Left lung (tissue), 10 donors: ENCODE results near the gene DSCAM. TPM values are rescaled to one million over a fixed set of nuclear protein-coding genes. Genes with fewer than 3 reads are reported as not detected.

Source experiments
- ATAC-seq: fragments of 200-7000 bp; cut with Tn5 transposase; one replicate; pipeline ENCODE4 v1.9.1; 2020; ENCODE audit warnings: moderate library complexity
- DNase-seq, 4 donors: peaks; one replicate each; pipeline ENCODE4 v3.0.0-alpha.2; 2013 to 2020
- H3K27ac ChIP-seq, 2 donors: fragments of 200-600 bp; sonication (generic) in 1 of 2; one replicate each; pipeline versions ENCODE4 v1.5.0 to v1.8.0; 2020 to 2021
- H3K27me3 ChIP-seq, 2 donors: fragments of 200-600 bp; sonication (generic) in 1 of 2; one replicate each; pipeline versions ENCODE4 v1.5.0 to v1.8.0; 2020 to 2021
- H3K36me3 ChIP-seq, 2 donors: fragments of 200-600 bp; sonication (generic) in 1 of 2; one replicate each; pipeline versions ENCODE4 v1.5.0 to v1.8.0; 2020 to 2021
- H3K4me1 ChIP-seq, 2 donors: fragments of 200-600 bp; one replicate each; pipeline ENCODE4 v1.8.0; 2021
- H3K4me3 ChIP-seq, 2 donors: fragments of 200-600 bp; sonication (generic) in 1 of 2; one replicate each; pipeline versions ENCODE4 v1.5.0 to v1.8.0; 2020 to 2021; ENCODE audit warnings: mild to moderate bottlenecking in 1 of 2
- H3K9me3 ChIP-seq, 2 donors: fragments of 200-600 bp; sonication (generic) in 1 of 2; one replicate each; pipeline versions ENCODE4 v1.5.0 to v1.8.0; 2020 to 2021
- intact Hi-C, 2 donors: fragments of 100-400 bp; cut with DNase I; formaldehyde crosslinking; loops; one replicate each; pipeline versions ENCODE4 v1.11.2 to v1.14.2; 2022
- polyA plus RNA-seq, 6 donors: library from polyadenylated mRNA; unstranded; fragments of 120-200 nt; gene quantifications; one replicate each; pipeline ENCODE4 v1.2.1, GENCODE V29; 2013; ENCODE audit not compliant: insufficient read length in 6 of 6
- total RNA-seq, 2 donors: library from RNA; stranded (reverse); fragmentation: NEBNext Ultra II Directional; extraction: Animal tissue kit (Norgen Biotek cat#: 25700); gene quantifications; one replicate each; pipeline ENCODE4 v1.2.1, GENCODE V29; 2021
- TF ChIP-seq, protein P1 (sequence below), 2 donors: fragments of 200-600 bp; sonication (generic) in 1 of 2; IDR thresholded peaks; one replicate each; pipeline versions ENCODE4 v1.5.0 to v1.8.0; 2021; ENCODE audit warnings: antibody characterized with exemption in 2 of 2
- donor health status: DM: no; HTN: yes; CAD: no.
- donor health status: DM: no; HTN: no; CAD: no.

The DSCAM gene
- total and polyA plus RNA-seq, 8 donors, result 0.03 to 0.24 (median 0.07) TPM; not detected in 1

DNA sequence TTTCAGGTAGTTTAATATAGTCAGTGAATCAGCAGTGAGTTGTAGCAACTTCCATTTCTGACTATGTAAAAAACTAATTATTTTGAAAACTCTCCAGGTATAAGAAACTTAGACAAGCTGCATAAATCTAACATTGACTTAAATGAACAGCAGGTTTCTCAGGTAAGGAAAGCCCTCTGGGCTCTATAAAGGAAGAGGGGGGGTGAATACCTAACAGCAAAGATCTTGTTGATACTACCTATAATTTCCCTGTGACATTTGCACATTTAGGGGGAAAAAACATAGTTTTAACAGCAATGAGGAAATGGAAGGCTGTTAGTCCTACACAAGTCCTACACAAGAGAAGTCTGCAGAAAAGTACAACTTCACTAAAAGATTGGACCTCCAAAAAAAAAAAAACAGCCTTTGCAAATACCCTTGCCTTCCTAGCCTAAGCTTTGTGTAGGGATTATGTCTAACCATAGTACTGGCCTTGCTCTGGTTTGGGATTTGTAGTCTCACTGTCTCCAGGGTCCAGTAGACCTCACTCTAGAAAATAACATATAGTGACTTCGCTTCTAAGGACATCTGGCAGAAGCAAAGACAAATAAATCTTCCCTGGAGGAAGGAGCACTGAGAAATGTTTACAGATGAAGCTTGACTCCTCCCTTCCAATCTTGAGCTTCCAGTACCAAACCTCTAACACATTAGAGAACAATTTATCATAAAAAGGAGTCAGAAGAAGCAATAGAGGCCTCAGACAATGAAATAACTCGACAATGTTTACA is 459.8 kb downstream of the DSCAM start:
- Histone ChIP-seq H3K9me3 (no peaks in the 10 kb centered on the region), H3K4me1 (no peaks in the 10 kb centered on the region), H3K27me3 (no peaks in the 10 kb centered on the region), H3K27ac (no peak overlapping the region), H3K4me3 (no peak overlapping the region), H3K36me3 (no peaks in the 10 kb centered on the region)
- DNase-seq, result no peak
- TF ChIP-seq, protein P1, sequence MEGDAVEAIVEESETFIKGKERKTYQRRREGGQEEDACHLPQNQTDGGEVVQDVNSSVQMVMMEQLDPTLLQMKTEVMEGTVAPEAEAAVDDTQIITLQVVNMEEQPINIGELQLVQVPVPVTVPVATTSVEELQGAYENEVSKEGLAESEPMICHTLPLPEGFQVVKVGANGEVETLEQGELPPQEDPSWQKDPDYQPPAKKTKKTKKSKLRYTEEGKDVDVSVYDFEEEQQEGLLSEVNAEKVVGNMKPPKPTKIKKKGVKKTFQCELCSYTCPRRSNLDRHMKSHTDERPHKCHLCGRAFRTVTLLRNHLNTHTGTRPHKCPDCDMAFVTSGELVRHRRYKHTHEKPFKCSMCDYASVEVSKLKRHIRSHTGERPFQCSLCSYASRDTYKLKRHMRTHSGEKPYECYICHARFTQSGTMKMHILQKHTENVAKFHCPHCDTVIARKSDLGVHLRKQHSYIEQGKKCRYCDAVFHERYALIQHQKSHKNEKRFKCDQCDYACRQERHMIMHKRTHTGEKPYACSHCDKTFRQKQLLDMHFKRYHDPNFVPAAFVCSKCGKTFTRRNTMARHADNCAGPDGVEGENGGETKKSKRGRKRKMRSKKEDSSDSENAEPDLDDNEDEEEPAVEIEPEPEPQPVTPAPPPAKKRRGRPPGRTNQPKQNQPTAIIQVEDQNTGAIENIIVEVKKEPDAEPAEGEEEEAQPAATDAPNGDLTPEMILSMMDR (IDR thresholded peaks at IDR 0.05), result no peak
- intact Hi-C loops, result no loop called here
- no peak for ATAC-seq

DNA sequence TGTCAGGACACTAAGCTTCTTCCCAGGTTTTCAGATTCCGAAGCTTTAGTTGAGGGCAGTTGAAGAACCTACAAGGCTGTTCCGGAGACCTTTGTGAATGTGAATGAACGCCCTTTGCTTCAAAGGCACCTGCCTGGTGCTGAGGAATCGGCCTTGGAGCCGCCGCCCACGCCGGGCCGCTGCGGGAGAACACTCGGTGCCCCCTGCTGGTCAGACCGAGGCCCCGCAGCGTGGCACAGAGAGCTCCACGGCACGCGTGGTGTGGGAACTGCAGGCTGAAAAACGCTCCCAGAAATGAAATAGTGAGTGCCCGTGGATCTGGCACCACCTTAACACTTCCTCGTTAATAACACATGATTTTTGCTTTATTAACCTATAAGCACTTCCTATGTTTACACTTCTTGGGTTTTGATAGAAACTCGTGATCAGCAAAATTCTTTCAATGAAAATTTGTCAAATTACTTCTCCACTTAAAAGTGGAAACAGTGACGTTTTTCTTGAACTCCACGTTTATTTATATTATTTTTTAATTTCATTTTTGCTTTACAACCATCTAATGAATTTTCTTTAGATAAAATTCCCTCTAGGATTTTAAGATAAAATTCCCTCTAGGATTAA is 460.6 kb downstream of the DSCAM start:
- no peaks in the 10 kb centered on the region for H3K9me3 ChIP-seq
- H3K4me1 ChIP-seq, result no peaks in the 10 kb centered on the region
- no peaks in the 10 kb centered on the region for H3K36me3 ChIP-seq
- TF ChIP-seq, protein P1 (IDR thresholded peaks at IDR 0.05), result peak; percentile 77 to 79
- H3K27ac ChIP-seq, result no peak overlapping the region
- DNase-seq (peak in 2 of 4 donors; percentile 52 to 87), ATAC-seq (peak; percentile 100)
- no peaks in the 10 kb centered on the region for H3K27me3 ChIP-seq
- intact Hi-C loops, result no loop called here
- H3K4me3 ChIP-seq, result no peak overlapping the region

DNA sequence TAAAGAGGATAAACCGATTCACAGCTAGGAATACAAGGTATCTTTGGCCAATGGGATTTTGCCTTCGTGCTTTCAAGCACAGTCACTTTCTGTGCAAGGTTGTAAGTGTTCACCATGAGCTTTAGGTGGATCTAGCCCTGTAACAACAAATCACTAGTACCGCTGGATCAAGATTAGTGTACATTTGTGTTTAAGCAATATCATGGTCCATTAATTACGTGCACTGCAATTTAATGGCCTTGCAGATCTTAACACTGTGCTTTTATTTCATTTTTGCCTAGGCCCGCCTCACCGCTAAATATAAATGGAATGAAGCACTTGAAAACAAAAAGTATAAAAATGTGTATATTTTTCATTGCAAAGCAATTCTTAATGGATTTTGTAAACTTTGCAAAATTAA is 461.1 kb downstream of the DSCAM start:
- no peaks in the 10 kb centered on the region for H3K27me3 ChIP-seq
- no peaks in the 10 kb centered on the region for H3K36me3 ChIP-seq
- H3K9me3 ChIP-seq, result no peaks in the 10 kb centered on the region
- no peaks in the 10 kb centered on the region for H3K4me1 ChIP-seq
- TF ChIP-seq, protein P1 (IDR thresholded peaks at IDR 0.05), result no peak
- DNase-seq (no peak), ATAC-seq (no peak)
- no peak overlapping the region for H3K27ac ChIP-seq
- intact Hi-C loops, result no loop called here
- H3K4me3 ChIP-seq, result no peak overlapping the region

DNA sequence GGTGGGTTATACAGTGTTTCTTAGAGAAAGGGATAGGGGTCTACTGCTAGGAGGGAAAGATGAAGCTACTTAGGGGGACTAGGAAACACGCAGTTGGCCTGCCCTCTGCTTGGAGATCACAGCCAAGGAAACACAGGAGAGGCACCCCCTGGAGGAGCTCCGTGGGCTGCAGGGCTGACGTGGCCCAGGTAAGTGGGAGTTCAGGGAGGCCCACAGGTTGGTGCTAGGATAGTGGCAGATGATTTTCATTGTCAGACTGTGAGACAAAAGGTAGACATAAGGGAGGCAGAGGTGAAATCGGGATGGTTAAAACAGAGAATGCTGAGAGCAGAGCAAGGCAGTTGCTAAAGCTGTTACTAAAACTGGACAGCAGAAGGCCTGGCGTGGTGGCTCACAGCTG is 463.0 kb downstream of the DSCAM start:
- Histone ChIP-seq H3K4me1 (no peaks in the 10 kb centered on the region), H3K27me3 (no peaks in the 10 kb centered on the region), H3K4me3 (no peak overlapping the region), H3K36me3 (no peaks in the 10 kb centered on the region), H3K9me3 (no peaks in the 10 kb centered on the region), H3K27ac (no peak overlapping the region)
- no peak for ATAC-seq
- TF ChIP-seq, protein P1 (IDR thresholded peaks at IDR 0.05), result no peak
- intact Hi-C loops, result no loop called here
- DNase-seq, result no peak

DNA sequence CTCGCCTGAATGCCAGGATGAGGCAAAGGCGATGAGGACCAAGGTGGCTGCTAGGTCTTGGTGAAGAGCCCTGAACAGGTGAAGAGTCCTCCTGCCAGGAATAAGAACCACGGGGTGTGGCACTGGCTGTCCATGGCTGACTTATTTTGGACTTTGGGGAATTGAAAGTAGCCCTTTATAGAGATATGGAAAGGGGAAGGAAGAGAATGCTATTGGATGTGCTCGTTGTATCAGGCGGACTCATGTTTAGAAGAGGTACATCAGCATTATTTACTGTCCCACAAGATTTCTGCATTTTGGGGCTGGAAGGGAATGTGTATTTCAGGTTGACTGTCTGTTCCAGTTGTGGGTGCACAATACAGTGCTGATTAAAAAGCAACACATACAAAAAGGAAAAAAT is 465.8 kb downstream of the DSCAM start:
- Histone ChIP-seq H3K27me3 (no peaks in the 10 kb centered on the region), H3K4me3 (no peak overlapping the region), H3K27ac (no peak overlapping the region), H3K4me1 (no peaks in the 10 kb centered on the region), H3K9me3 (no peaks in the 10 kb centered on the region), H3K36me3 (no peaks in the 10 kb centered on the region)
- intact Hi-C loops, result no loop called here
- ATAC-seq (no peak), DNase-seq (no peak)
- TF ChIP-seq, protein P1 (IDR thresholded peaks at IDR 0.05), result no peak
